Dermis blood vessel endothelial cell (primary cell): ENCODE results near the gene WDR46. TPM values are rescaled to one million over a fixed set of nuclear protein-coding genes. Genes with fewer than 3 reads are reported as not detected.

Experiments used
- DNase-seq: peaks from one replicate; pipeline ENCODE4 v3.0.0; 2010
- total RNA-seq: library from RNA; depleted of rRNA; stranded (reverse); fragments of >200 nt; gene quantifications from 2 replicates; pipeline ENCODE4 v1.2.3, GENCODE V29; 2014

The WDR46 gene
- total RNA-seq, 1 donor from 2014 or later = 75.4 TPM

DNA sequence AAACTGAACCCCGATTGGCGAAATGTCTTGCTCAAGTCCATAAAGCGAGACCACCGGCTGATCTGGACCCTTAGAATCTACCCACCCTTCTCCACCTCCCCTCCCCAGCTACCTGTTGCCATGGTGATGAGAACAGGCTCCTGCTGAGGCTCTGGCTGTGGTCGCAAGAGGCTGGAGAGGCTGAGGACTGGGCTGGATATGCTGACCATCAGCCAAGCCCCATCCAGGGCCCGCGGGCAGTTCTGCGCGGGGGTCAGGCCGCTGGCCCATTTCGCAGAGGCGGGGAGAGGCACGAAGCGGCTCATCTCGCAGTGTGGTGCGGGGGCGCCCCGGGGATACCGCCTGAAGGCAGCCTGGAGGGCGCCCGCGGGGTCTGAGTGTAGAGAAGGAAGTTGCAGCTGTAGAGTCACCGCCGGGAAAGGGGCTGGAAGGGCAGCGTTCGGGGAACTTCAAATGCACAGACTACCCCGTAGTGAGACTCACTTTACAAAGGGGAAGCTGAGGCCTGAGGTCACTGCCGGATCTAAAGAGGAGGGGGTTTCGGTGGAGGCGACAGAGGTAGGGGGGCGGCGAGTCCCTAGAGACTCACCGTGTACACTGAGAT lies 24.2 kb upstream of the WDR46 start:
- peak; percentile 49 for DNase-seq

DNA sequence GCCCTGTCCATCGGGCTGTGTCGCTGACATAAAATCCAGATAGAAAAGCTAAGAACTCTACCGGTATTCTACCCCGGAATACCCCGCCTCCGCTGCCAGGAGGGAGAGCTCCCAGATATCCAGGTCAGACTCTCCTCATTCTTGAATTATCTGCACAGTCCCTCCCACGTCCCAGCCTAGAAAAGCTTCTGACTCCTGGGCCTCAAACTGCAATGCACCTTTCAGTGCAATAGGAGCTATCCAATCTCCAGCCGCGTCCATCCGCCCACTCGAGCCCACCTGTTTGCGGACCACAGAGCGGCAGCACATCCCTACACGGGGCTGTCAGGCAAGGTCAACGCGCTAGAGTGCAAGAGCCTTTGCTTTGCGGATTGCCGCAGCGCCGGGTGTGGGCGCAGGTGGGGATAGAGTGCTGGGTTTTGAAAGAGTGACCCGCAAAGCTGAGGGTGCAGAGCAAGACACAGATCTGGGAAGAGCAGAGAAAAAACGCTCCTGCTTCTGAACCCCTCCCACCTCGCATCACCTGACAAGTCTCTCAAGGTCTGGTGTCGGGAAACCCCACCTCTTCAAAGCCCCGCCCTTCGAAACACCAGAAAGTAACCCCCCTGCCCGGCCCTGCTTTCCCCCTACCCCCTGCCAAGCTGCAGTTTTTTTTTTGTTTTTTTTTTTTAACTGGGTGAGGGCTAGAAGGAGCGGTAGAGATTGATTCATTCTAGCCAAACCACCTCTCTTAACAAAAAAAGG lies 23.5 kb upstream of the WDR46 start:
- peak; percentile 73 for DNase-seq

DNA sequence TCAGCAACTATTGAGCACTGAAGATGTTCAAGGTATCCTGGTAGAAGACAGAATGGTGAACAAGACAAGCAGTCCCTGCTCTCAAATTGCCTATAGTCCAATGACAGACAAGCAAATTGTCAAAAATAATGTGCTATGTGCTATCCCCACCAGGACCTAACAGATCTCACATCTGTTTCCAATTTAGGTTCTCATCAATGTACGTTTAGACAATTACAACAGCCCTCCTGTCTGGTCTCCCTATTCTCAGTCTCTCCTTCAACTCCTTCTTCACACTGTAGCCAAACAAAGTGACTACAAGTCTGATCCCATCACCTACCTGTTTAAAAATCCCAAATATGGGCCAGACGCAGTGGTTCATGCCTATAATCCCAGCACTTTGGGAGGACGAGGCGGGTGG lies 17.3 kb upstream of the WDR46 start:
- no peak for DNase-seq

DNA sequence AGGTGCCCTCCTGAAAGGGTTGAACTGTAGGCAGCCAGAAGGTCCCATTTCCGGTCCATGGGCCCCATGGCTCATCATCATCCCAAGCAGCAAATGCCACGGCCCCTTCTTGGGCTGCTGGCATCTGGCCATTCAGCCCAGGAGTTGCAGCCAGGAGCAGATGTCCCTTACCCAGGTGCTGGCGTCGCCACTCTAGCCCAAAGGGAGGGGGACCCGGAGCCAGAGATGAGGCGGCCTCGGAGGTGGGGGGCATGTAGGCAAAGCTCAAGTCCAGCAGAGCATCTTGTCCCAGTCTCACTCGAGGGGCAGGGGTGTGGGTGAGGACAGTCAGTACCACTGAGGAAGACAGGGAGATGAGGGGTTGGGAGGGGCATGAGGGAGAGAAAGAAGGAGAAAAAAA lies 16.0 kb upstream of the WDR46 start:
- no peak for DNase-seq

- DNase-seq = no peak
Measured at GRCh38 chr6:33304216-33304615, 15.2 kb upstream of the WDR46 start.

DNA sequence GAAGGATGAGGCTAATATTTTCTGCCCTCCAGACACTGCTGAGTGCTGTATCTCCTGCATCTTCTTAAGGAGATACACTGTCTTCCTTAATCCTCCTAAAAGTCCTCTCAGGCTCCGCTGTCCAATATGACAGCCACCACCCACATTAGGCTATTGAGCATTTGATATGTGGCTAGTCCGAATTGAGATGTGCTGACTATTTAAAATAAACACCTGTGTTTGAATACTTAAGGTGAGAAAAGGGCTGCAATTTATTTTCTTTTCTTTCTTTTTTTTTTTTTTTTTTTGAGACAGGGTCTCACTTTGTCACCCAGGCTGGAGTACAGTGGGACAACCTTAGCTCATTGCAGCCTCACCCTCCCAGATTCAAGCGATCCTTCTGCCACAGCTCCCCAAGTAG lies 12.8 kb upstream of the WDR46 start:
- DNase-seq = no peak

GRCh38 chr6:33299237-33299944 lies 10.4 kb upstream of the WDR46 start:
- peak; percentile 95 for DNase-seq

DNA sequence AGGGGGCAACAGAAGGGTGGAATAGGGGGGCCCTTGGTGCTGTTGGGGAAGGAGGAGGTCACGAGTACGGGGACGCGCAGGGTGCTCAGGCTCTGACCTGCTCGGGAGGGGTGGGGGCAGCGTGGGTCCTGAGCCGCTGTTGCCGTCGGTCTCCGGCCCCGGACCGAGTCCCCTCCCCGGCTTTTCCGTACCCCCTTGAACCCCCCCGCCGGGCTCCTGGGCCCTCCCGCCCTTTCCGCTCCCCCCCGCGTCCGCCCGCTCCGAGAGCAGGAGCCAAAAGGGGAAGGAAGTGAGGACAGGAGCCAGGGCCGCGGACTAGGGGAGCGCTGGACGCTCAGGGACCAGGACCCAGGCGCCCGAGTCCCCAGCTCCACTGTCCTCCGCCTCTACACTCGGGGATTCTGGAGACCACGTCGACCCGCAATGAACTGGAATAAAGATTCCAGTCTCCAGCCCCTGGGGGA lies 9.8 kb upstream of the WDR46 start, which contains the start of gene RGL2:
TSS of gene RGL2 (minus strand) at position 170 of the 464 bp plus-strand sequence. CDS start 332 bp downstream, outside the sequence.
- DNase-seq = peak; percentile 66

- peak; percentile 70 for DNase-seq
Measured at GRCh38 chr6:33297956-33298772, 9.1 kb upstream of the WDR46 start.

DNA sequence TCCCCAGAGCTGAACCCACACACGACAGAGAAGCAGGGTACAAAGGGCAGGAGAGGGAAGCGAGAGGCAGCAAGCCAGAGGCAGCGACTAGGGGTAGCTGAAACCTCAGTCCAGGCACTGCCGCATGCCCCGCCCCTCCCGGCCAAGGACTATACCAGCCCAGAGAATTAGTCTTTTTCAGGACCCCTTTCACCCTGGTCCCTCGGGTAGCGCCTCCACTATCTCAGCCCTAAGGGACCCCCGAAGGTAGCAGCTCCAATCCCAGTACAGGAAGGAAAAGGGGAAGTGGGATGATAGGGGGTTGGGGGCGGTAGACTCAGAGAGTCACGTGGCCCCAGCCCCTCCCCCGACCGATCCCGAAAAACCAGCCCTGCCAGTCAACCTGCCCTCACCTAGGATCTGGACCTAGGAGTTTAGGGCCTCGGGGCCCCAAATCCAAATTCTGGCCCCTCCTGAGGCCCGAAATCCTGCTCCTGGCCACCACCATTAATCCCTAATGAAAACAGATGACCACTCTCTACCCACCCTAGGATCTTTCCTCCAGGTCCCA lies 8.4 kb upstream of the WDR46 start:
- DNase-seq = peak; percentile 26

- no peak for DNase-seq
Measured at GRCh38 chr6:33296797-33297405, 7.9 kb upstream of the WDR46 start.

- DNase-seq = no peak
Measured at GRCh38 chr6:33295621-33296369, 6.8 kb upstream of the WDR46 start.

GRCh38 chr6:33294086-33294823 lies 5.2 kb upstream of the WDR46 start:
- DNase-seq = no peak

DNA sequence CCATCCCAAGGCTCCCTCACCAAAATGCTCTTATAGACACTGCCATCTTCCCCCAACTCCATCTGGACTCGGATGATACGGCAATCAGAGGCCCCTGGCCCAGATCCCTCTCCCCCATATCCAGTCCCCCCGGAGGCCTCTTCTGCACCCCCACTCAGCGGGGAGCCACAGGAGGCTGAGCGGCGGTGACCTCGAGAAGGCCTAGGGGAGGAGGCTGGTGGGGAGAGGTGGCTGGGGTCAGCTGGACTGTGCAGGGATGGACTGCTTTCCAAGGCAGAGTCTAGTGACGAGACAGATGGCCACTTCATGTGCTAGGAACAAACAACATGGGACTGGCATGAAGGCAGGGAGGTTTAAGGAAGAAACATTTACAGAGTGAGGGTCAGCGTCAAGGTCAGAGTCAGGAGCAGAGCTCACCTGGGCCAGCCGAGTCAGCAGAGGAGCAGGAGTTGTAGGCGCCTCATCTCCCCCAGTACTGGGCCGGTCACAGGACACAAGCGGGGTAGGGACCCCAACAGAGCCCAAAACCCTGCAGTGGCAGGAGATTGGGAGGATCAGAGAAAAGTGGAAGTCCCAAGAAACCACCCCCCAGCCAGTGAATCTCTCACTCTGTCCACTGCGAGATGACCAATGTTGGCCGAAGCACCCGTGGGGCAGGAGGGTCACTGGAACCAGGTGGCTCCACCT lies 4.1 kb upstream of the WDR46 start:
- no peak for DNase-seq

DNA sequence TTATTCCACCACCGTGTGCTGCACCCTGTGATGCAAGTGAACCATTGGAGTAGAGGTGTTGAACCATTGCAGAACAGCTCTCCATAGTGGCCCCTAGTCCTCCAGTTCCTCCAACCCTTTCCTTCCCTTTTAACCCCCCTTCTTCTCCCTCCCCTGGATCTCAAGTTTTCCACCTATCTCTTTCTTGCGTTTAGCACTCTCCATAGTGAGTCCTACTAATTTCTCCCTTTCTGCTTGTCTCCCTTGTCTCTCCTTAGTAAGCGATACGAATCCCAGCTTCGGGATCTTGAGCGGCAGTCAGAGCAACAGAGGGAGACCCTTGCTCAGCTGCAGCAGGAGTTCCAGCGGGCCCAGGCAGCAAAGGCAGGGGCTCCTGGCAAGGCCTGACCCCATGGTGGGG lies 1.4 kb upstream of the WDR46 start:
- DNase-seq = no peak

- DNase-seq = no peak
Measured at GRCh38 chr6:33289784-33290315, 811 bp upstream of the WDR46 start.

GRCh38 chr6:33288141-33288920 lies 708 bp downstream of the WDR46 start:
- DNase-seq = peak; percentile 12
